Mesendoderm (in vitro differentiated cells): ENCODE results near the gene SOX8.
A peak's percentile ranks its signal among the peaks of the same experiment; 100 is the strongest.
"Not testable (repeated sequence)": the region's sequence is repeated elsewhere in the genome, so short reads cannot be mapped to it uniquely, and the experiment has no call there.

Experiments used
- DNase-seq: peaks from one replicate; pipeline ENCODE4 v3.0.0; 2013
- H2AK5ac ChIP-seq: 2 replicates; pipeline ENCODE4 v1.6.1; 2013; ENCODE audit warnings: low read length, inconsistent platforms
- H2BK120ac ChIP-seq: 2 replicates; pipeline ENCODE4 v1.6.1; 2013; ENCODE audit warnings: low read depth, mild to moderate bottlenecking, low read length, moderate library complexity, mixed read lengths
- H2BK15ac ChIP-seq: replicated peaks from 2 replicates; pipeline ENCODE4 v1.6.1; 2013; ENCODE audit warnings: low read depth, mild to moderate bottlenecking, moderate library complexity
- H2BK5ac ChIP-seq: 2 replicates; pipeline ENCODE4 v1.6.1; 2013; ENCODE audit warnings: low read length, inconsistent platforms
- H3K18ac ChIP-seq: 2 replicates; pipeline ENCODE4 v1.6.1; 2013; ENCODE audit warnings: mild to moderate bottlenecking, low read length, mixed read lengths
- H3K23ac ChIP-seq: one replicate; pipeline ENCODE4 v1.6.1; 2013; ENCODE audit warnings: low read length
- H3K27ac ChIP-seq: 2 replicates; pipeline ENCODE4 v1.5.1; 2013; ENCODE audit warnings: low read depth, mild to moderate bottlenecking, inconsistent platforms, low read length, moderate library complexity
- H3K27me3 ChIP-seq: 2 replicates; pipeline ENCODE4 v1.6.1; 2013; ENCODE audit warnings: low read length, control low read depth, mild to moderate bottlenecking, inconsistent platforms; ENCODE audit not compliant: insufficient read depth, poor library complexity
- H3K36me3 ChIP-seq: 2 replicates; pipeline ENCODE4 v1.6.1; 2013; ENCODE audit warnings: low read length, inconsistent platforms; ENCODE audit not compliant: control insufficient read depth, insufficient read depth
- H3K4ac ChIP-seq: one replicate; pipeline ENCODE4 v1.6.1; 2013; ENCODE audit warnings: low read depth, mild to moderate bottlenecking, low read length, moderate library complexity
- H3K4me1 ChIP-seq: 2 replicates; pipeline ENCODE4 v1.6.1; 2013; ENCODE audit warnings: low read depth, low read length, inconsistent platforms; ENCODE audit not compliant: control insufficient read depth
- H3K4me2 ChIP-seq: 2 replicates; pipeline ENCODE4 v1.6.1; 2013; ENCODE audit warnings: low read length
- H3K4me3 ChIP-seq: 2 replicates; pipeline ENCODE4 v1.5.1; 2013; ENCODE audit warnings: mild to moderate bottlenecking, low read length
- H3K56ac ChIP-seq: one replicate; pipeline ENCODE4 v1.6.1; 2013; ENCODE audit warnings: low read length
- H3K79me1 ChIP-seq: 2 replicates; pipeline ENCODE4 v1.6.1; 2013; ENCODE audit warnings: low read length, inconsistent platforms
- H3K79me2 ChIP-seq: 2 replicates; pipeline ENCODE4 v1.6.1; 2013; ENCODE audit warnings: mild to moderate bottlenecking, low read length; ENCODE audit not compliant: control insufficient read depth, insufficient read depth
- H3K9ac ChIP-seq: 2 replicates; pipeline ENCODE4 v1.6.1; 2013; ENCODE audit warnings: low read length, inconsistent platforms
- H4K5ac ChIP-seq: one replicate; pipeline ENCODE4 v1.6.1; 2013; ENCODE audit warnings: low read length
- H4K8ac ChIP-seq: one replicate; pipeline ENCODE4 v1.6.1; 2013; ENCODE audit warnings: low read depth, mild to moderate bottlenecking, control low read depth, low read length, moderate library complexity
- WGBS: extraction: QIAGEN DNeasy Blood & Tissue Kit; methylation state at CpG from one replicate; pipeline ENCODE4 v1.1.7; 2013; ENCODE audit warnings: low lambda C conversion rate, missing lambda C conversion rate; ENCODE audit not compliant: insufficient coverage; ENCODE audit errors: extremely low coverage; 5-methylcytosine and 5-hydroxymethylcytosine counted together

SOX8 gene

DNA sequence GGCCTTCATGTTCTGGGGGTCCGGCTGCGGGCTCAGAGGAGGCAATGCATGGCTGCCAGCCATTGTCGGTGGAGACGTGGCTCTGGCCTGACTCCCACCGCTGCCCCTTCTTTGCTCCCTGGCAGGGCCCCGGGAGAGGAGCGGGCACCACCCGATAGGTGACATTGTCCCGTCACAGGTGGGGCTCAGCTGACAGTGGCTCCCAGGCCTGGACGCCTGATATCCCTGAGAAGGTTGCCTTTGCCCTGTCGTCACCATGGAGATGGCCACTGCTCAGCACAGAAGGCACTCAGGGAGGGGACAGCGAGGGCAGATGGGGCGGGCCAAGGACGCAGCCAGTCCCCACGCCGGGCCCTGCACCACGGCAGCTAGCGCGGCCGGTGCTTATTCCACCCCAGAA lies 42.6 kb downstream of the SOX8 start:
- WGBS: no CpG with 5 or more reads among the region's 20 CpGs
- no peak overlapping the region for H3K18ac ChIP-seq
- H3K36me3 ChIP-seq: no peaks in the 10 kb centered on the region
- H4K8ac ChIP-seq: no peak overlapping the region
- no peak overlapping the region for H3K4ac ChIP-seq
- no peak overlapping the region for H2BK15ac ChIP-seq
- no peak overlapping the region for H2BK120ac ChIP-seq
- H3K4me1 ChIP-seq: no peaks in the 10 kb centered on the region
- no peaks in the 10 kb centered on the region for H3K79me2 ChIP-seq
- no peak overlapping the region for H2BK5ac ChIP-seq
- no peak overlapping the region for H3K4me3 ChIP-seq
- no peak overlapping the region for H4K5ac ChIP-seq
- DNase-seq: no peak
- no peaks in the 10 kb centered on the region for H3K27me3 ChIP-seq
- H2AK5ac ChIP-seq: no peak overlapping the region
- no peak overlapping the region for H3K9ac ChIP-seq
- no peak overlapping the region for H3K56ac ChIP-seq
- H3K27ac ChIP-seq: no peak overlapping the region
- no peak overlapping the region for H3K4me2 ChIP-seq
- no peaks in the 10 kb centered on the region for H3K79me1 ChIP-seq
- H3K23ac ChIP-seq: no peak overlapping the region

GRCh38 chr16:1025183-1025809 lies 43.7 kb downstream of the SOX8 start:
- H3K18ac ChIP-seq, H2BK120ac ChIP-seq, H4K8ac ChIP-seq, H3K4me3 ChIP-seq, H3K79me2 ChIP-seq, H3K79me1 ChIP-seq, H3K56ac ChIP-seq, H3K27me3 ChIP-seq, H3K4me1 ChIP-seq, H3K36me3 ChIP-seq, H3K23ac ChIP-seq, H2BK5ac ChIP-seq, H3K4ac ChIP-seq, H3K4me2 ChIP-seq, H2AK5ac ChIP-seq, H2BK15ac ChIP-seq, H3K27ac ChIP-seq, H3K9ac ChIP-seq, H4K5ac ChIP-seq: not testable (repeated sequence)
- no CpG with 5 or more reads among the region's 24 CpGs for WGBS
- peak; percentile 45 for DNase-seq

GRCh38 chr16:1026057-1026783 lies 44.6 kb downstream of the SOX8 start:
- no peak for DNase-seq
- no peak overlapping the region for H4K8ac ChIP-seq
- H3K79me1 ChIP-seq: no peaks in the 10 kb centered on the region
- no peak overlapping the region for H3K9ac ChIP-seq
- H2AK5ac ChIP-seq: no peak overlapping the region
- no peak overlapping the region for H2BK15ac ChIP-seq
- H3K4ac ChIP-seq: no peak overlapping the region
- H3K18ac ChIP-seq: no peak overlapping the region
- H3K4me1 ChIP-seq: no peaks in the 10 kb centered on the region
- no peak overlapping the region for H2BK5ac ChIP-seq
- H3K56ac ChIP-seq: no peak overlapping the region
- no peak overlapping the region for H3K4me3 ChIP-seq
- no peak overlapping the region for H2BK120ac ChIP-seq
- H3K27ac ChIP-seq: no peak overlapping the region
- no peaks in the 10 kb centered on the region for H3K27me3 ChIP-seq
- no peaks in the 10 kb centered on the region for H3K79me2 ChIP-seq
- no peak overlapping the region for H4K5ac ChIP-seq
- H3K4me2 ChIP-seq: no peak overlapping the region
- no peak overlapping the region for H3K23ac ChIP-seq
- no peaks in the 10 kb centered on the region for H3K36me3 ChIP-seq
- no CpG with 5 or more reads among the region's 35 CpGs for WGBS

DNA sequence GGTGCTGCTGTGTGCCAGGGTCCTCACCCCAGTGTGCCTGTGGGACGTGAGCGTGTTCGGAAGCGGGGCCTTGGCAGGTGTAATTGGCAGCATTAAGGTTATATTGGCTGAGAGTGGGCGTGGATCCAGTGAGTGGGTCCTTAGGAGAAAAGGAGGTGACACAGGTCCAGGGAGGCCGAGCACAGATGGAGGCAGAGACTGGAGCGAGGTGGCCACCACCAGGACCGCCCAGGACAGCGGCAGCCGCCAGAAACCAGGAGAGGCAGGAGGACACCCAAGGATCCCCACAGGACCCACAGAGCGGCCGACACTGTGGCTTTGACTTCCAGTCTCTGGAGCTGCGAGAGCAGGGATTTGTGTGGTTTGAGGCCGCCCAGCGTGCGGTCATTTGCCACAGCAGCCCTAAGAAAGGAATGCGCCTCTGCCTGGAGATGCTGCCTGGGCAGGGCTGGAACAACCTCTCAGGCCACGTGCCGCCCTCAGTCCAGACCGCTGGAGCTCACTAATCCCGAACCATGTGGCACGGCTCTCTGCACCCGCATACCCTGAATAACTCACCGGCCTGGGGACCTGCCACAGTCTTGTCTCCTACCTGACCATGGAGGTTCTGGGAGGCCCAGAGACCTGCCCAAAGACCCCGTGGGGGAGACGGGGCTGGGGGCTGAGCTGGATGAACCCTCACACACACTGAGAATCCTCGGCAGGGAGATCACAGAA lies 45.4 kb downstream of the SOX8 start:
- no peaks in the 10 kb centered on the region for H3K4me1 ChIP-seq
- H3K4me2 ChIP-seq: no peak overlapping the region
- H3K9ac ChIP-seq: no peak overlapping the region
- H3K56ac ChIP-seq: no peak overlapping the region
- H3K4me3 ChIP-seq: no peak overlapping the region
- no peak overlapping the region for H3K27ac ChIP-seq
- no peaks in the 10 kb centered on the region for H3K27me3 ChIP-seq
- no peaks in the 10 kb centered on the region for H3K79me1 ChIP-seq
- no peak for DNase-seq
- no peak overlapping the region for H4K5ac ChIP-seq
- H2BK15ac ChIP-seq: no peak overlapping the region
- H2BK5ac ChIP-seq: no peak overlapping the region
- no peaks in the 10 kb centered on the region for H3K79me2 ChIP-seq
- no peak overlapping the region for H3K18ac ChIP-seq
- no peak overlapping the region for H2BK120ac ChIP-seq
- no CpG with 5 or more reads among the region's 27 CpGs for WGBS
- no peak overlapping the region for H3K4ac ChIP-seq
- no peak overlapping the region for H2AK5ac ChIP-seq
- no peak overlapping the region for H3K23ac ChIP-seq
- H4K8ac ChIP-seq: no peak overlapping the region
- no peaks in the 10 kb centered on the region for H3K36me3 ChIP-seq

- Histone ChIP-seq H3K56ac (no peak overlapping the region), H3K4me2 (no peak overlapping the region), H3K36me3 (no peaks in the 10 kb centered on the region), H3K27me3 (no peaks in the 10 kb centered on the region), H2BK120ac (no peak overlapping the region), H3K4me1 (no peaks in the 10 kb centered on the region), H3K79me2 (no peaks in the 10 kb centered on the region), H2BK15ac (no peak overlapping the region), H2BK5ac (no peak overlapping the region), H3K23ac (no peak overlapping the region), H4K5ac (no peak overlapping the region), H3K4me3 (no peak overlapping the region), H3K9ac (no peak overlapping the region), H3K27ac (no peak overlapping the region), H2AK5ac (no peak overlapping the region), H3K79me1 (no peaks in the 10 kb centered on the region), H4K8ac (no peak overlapping the region), H3K18ac (no peak overlapping the region), H3K4ac (no peak overlapping the region)
- WGBS: no CpG with 5 or more reads among the region's 22 CpGs
- DNase-seq: no peak
Observed at GRCh38 chr16:1027501-1027815, 45.9 kb downstream of the SOX8 start.
